Kidney (tissue), 14 donors: ENCODE measurements around the gene KIF11. TPM values are rescaled to one million over a fixed set of nuclear protein-coding genes. Genes with fewer than 3 reads are reported as not detected.
"Not testable (repeated sequence)": the region's sequence is repeated elsewhere in the genome, so short reads cannot be mapped to it uniquely, and the experiment has no call there.

Experiments used
- DNase-seq, 5 donors: peaks; one replicate each; pipeline ENCODE4 v3.0.0-alpha.2; 2013 to 2020
- FAIRE-seq: peaks from 2 replicates; lab custom pipeline; 2012; peaks lifted over from hg19 to GRCh38; lab: Jason Lieb, UNC
- H3K27ac ChIP-seq, 2 donors: one replicate each; pipeline ENCODE4 v1.7.0; 2013; ENCODE audit warnings: low read depth in 2 of 2, low read length in 2 of 2, inconsistent platforms in 1 of 2
- H3K27me3 ChIP-seq: one replicate; pipeline ENCODE4 v1.7.1; 2013; ENCODE audit warnings: low read length, inconsistent platforms; ENCODE audit not compliant: control insufficient read depth, insufficient read depth
- H3K36me3 ChIP-seq, 3 donors: one replicate each; pipeline versions ENCODE4 v1.7.0 to v1.7.1; 2013; ENCODE audit warnings: low read length in 3 of 3, control low read depth in 1 of 3, inconsistent platforms in 1 of 3; ENCODE audit not compliant: insufficient read depth in 3 of 3, control insufficient read depth in 2 of 3
- H3K4me1 ChIP-seq, 3 donors: one replicate each; pipeline versions ENCODE4 v1.7.0 to v1.7.1; 2013; ENCODE audit warnings: low read length in 3 of 3, inconsistent platforms in 1 of 3, low read depth in 1 of 3; ENCODE audit not compliant: control insufficient read depth in 2 of 3, insufficient read depth in 2 of 3
- H3K4me3 ChIP-seq, 3 donors: one replicate each; pipeline versions ENCODE4 v1.7.0 to v1.8.1; 2013; ENCODE audit warnings: low read length in 3 of 3, control low read depth in 1 of 3, inconsistent platforms in 1 of 3
- H3K9ac ChIP-seq, 3 donors: one replicate each; pipeline versions ENCODE4 v1.7.0 to v1.7.1; 2013; ENCODE audit warnings: low read length in 3 of 3, control low read depth in 1 of 3, inconsistent platforms in 1 of 3
- H3K9me3 ChIP-seq, 3 donors: one replicate each; pipeline versions ENCODE4 v1.7.0 to v1.7.1; 2013; ENCODE audit warnings: low read length in 3 of 3, control low read depth in 1 of 3, inconsistent platforms in 1 of 3; ENCODE audit not compliant: control insufficient read depth in 2 of 3, insufficient read depth in 1 of 3
- intact Hi-C: fragments of 100-400 bp; cut with DNase I; formaldehyde crosslinking; loops from one replicate; pipeline ENCODE4 v1.11.1; 2022
- polyA plus RNA-seq: library from polyadenylated mRNA; stranded (reverse); fragments of 350-450 nt; fragmentation: Illumina TruSeq; extraction: RNeasy Lipid Tissue Mini Kit (QIAGEN cat#74804); gene quantifications from one replicate; pipeline ENCODE4 v1.2.3, GENCODE V29; 2014; ENCODE audit warnings: low read depth, low replicate concordance; ENCODE audit not compliant: insufficient read depth
- total RNA-seq: library from RNA; stranded (reverse); fragmentation: NEBNext Ultra II Directional; extraction: Animal tissue kit (Norgen Biotek cat#: 25700); gene quantifications from one replicate; pipeline ENCODE4 v1.2.1, GENCODE V29; 2021
- TF ChIP-seq, protein P1 (sequence below): IDR thresholded peaks from 3 replicates; pipeline ENCODE4 v1.5.1; 2012; ENCODE audit warnings: mild to moderate bottlenecking, moderate library complexity, borderline replicate concordance; ENCODE audit not compliant: insufficient read depth; ENCODE audit errors: extremely low read depth
- donor health status: control.
- donor health status: control.
- donor health status: control.
- donor health status: control.
- donor health status: control.
- donor health status: DM: yes; HTN: yes; CAD: no.
- donor health status: Normal renal cell carcinoma (clear cell type).

The KIF11 gene
- total and polyA plus RNA-seq, 2 donors from 2014 or later = 0.39 to 1.6 TPM

DNA sequence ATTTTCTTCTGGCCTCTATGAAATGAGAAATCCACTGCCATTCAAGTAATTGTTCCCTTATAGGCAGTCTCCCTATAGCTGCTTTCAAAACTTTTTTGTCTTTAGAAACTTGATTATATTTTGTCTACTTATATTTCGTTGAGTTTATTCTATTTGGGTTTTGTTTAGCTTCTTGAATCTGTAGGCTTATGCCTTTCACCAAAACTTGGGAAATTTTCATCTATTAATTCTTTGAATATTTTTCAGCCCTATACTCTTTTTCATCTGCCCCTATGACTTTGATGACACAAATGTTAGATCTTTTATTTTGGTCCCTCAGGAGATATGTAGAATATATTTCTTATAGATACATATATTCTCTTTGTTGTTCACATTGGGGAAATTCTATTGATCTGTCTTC, 48.6 kb downstream of the KIF11 start:
- TF ChIP-seq, protein P1, sequence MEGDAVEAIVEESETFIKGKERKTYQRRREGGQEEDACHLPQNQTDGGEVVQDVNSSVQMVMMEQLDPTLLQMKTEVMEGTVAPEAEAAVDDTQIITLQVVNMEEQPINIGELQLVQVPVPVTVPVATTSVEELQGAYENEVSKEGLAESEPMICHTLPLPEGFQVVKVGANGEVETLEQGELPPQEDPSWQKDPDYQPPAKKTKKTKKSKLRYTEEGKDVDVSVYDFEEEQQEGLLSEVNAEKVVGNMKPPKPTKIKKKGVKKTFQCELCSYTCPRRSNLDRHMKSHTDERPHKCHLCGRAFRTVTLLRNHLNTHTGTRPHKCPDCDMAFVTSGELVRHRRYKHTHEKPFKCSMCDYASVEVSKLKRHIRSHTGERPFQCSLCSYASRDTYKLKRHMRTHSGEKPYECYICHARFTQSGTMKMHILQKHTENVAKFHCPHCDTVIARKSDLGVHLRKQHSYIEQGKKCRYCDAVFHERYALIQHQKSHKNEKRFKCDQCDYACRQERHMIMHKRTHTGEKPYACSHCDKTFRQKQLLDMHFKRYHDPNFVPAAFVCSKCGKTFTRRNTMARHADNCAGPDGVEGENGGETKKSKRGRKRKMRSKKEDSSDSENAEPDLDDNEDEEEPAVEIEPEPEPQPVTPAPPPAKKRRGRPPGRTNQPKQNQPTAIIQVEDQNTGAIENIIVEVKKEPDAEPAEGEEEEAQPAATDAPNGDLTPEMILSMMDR = no peak
- no peak for DNase-seq
- intact Hi-C loops = no loop called here
- Histone ChIP-seq H3K9me3 (no peaks in the 10 kb centered on the region), H3K9ac (no peak overlapping the region), H3K27me3 (no peaks in the 10 kb centered on the region), H3K27ac (no peak overlapping the region), H3K4me1 (no peaks in the 10 kb centered on the region), H3K36me3 (no peaks in the 10 kb centered on the region), H3K4me3 (no peak overlapping the region)
- no peak for FAIRE-seq

GRCh38 chr10:92644921-92645320, 52.0 kb downstream of the KIF11 start:
- H3K36me3 ChIP-seq = no peaks in the 10 kb centered on the region
- H3K27ac ChIP-seq = no peak overlapping the region
- TF ChIP-seq, protein P1 = no peak
- FAIRE-seq (no peak), DNase-seq (no peak)
- no peak overlapping the region for H3K9ac ChIP-seq
- H3K4me1 ChIP-seq = no peaks in the 10 kb centered on the region
- H3K4me3 ChIP-seq = no peak overlapping the region
- H3K9me3 ChIP-seq = no peaks in the 10 kb centered on the region
- intact Hi-C loops = no loop called here
- no peaks in the 10 kb centered on the region for H3K27me3 ChIP-seq

GRCh38 chr10:92650864-92651263, 57.9 kb downstream of the KIF11 start:
- H3K27me3 ChIP-seq = not testable (repeated sequence)

GRCh38 chr10:92655426-92655825, 62.5 kb downstream of the KIF11 start:
- Histone ChIP-seq H3K4me1 (no peaks in the 10 kb centered on the region), H3K4me3 (no peak overlapping the region)

More at GRCh38 chr10:92650864-92651263, 57.9 kb downstream of the KIF11 start:
- H3K36me3 ChIP-seq, H3K4me1 ChIP-seq, H3K27ac ChIP-seq, H3K9me3 ChIP-seq, DNase-seq, H3K9ac ChIP-seq, H3K4me3 ChIP-seq, intact Hi-C loops, FAIRE-seq: not testable (repeated sequence)

More at GRCh38 chr10:92655426-92655825, 62.5 kb downstream of the KIF11 start:
- no peak overlapping the region for H3K9ac ChIP-seq
- no peaks in the 10 kb centered on the region for H3K9me3 ChIP-seq
- H3K27ac ChIP-seq = no peak overlapping the region
- intact Hi-C loops = no loop called here
- H3K27me3 ChIP-seq = no peaks in the 10 kb centered on the region
- TF ChIP-seq, protein P1 = no peak
- DNase-seq (no peak), FAIRE-seq (no peak)
- H3K36me3 ChIP-seq = peaks cover 0 to 2% (median 0%) of the 10 kb centered on the region in 3 donors
